ENCODE data around the gene LARGE2. TPM values are rescaled to one million over a fixed set of nuclear protein-coding genes. Genes with fewer than 3 reads are reported as not detected.

The LARGE2 gene
- total RNA-seq, 2 experiments from 2014 or later = 2.7 to 3.5 TPM

GRCh38 chr11:45942381-45942780, 19.9 kb downstream of the LARGE2 start:
- peaks cover 51% of the 10 kb centered on the region for H3K36me3 ChIP-seq (ENCODE audit: insufficient read depth, low read length)
- DNase-seq (no peak), ATAC-seq (ENCODE audit: poor library complexity) (no peak)
- no peak overlapping the region for H3K4me3 Mint-ChIP-seq
- no peaks in the 10 kb centered on the region for H3K27me3 ChIP-seq (ENCODE audit: control insufficient read depth in 1 of 2, insufficient read depth in 2 of 2, low read length in 2 of 2)
- no peaks in the 10 kb centered on the region for H3K4me1 Mint-ChIP-seq (ENCODE audit: low read depth)
- H3K36me3 Mint-ChIP-seq (ENCODE audit: low read depth) = peaks cover 76% of the 10 kb centered on the region
- intact Hi-C loops (cut with DNase I, micrococcal nuclease) = no loop called here
- CTCF ChIA-PET = interaction anchor here (1.3 kb wide), 1 partner anchor 23 kb away, joined by 3 read pairs; no protein-coding TSS in a partner anchor
- no peaks in the 10 kb centered on the region for H3K9me3 ChIP-seq (ENCODE audit: control insufficient read depth in 1 of 2, insufficient read depth in 1 of 2, low read length in 2 of 2)
- no peak overlapping the region for H3K4me3 ChIP-seq (ENCODE audit: low read length)
- no peaks in the 10 kb centered on the region for H3K27me3 Mint-ChIP-seq
- no peak for TF ChIP-seq CTCF (IDR thresholded peaks at IDR 0.05)
- no peaks in the 10 kb centered on the region for H3K9me3 Mint-ChIP-seq
- no peak overlapping the region for H3K27ac Mint-ChIP-seq
- no peaks in the 10 kb centered on the region for H3K4me1 ChIP-seq (ENCODE audit: insufficient read depth, low read length)
- POLR2A ChIA-PET = interaction anchor here (0.5 kb wide), 1 partner anchor 263 kb away, joined by 3 read pairs; no protein-coding TSS in a partner anchor
- no peak overlapping the region for H3K27ac ChIP-seq (ENCODE audit: low read depth in 1 of 2, low read length in 2 of 2)

- TF ChIP-seq CTCF (IDR thresholded peaks at IDR 0.05) = no peak
- no peak overlapping the region for H3K4me3 Mint-ChIP-seq
- ChIA-PET POLR2A (no interaction called here), CTCF (no interaction called here)
- Histone ChIP-seq H3K9me3 (ENCODE audit: control insufficient read depth in 1 of 2, insufficient read depth in 1 of 2, low read length in 2 of 2) (no peaks in the 10 kb centered on the region), H3K27me3 (ENCODE audit: control insufficient read depth in 1 of 2, insufficient read depth in 2 of 2, low read length in 2 of 2) (no peaks in the 10 kb centered on the region), H3K4me1 (ENCODE audit: insufficient read depth, low read length) (no peaks in the 10 kb centered on the region), H3K36me3 (ENCODE audit: insufficient read depth, low read length) (peaks cover 70% of the 10 kb centered on the region), H3K27ac (ENCODE audit: low read depth in 1 of 2, low read length in 2 of 2) (no peak overlapping the region), H3K4me3 (ENCODE audit: low read length) (no peak overlapping the region)
- peaks cover 93% of the 10 kb centered on the region for H3K36me3 Mint-ChIP-seq (ENCODE audit: low read depth)
- H3K27me3 Mint-ChIP-seq = no peaks in the 10 kb centered on the region
- H3K9me3 Mint-ChIP-seq = no peaks in the 10 kb centered on the region
- ATAC-seq (ENCODE audit: poor library complexity) (no peak), DNase-seq (no peak)
- no peaks in the 10 kb centered on the region for H3K4me1 Mint-ChIP-seq (ENCODE audit: low read depth)
- no peak overlapping the region for H3K27ac Mint-ChIP-seq
- intact Hi-C loops (cut with DNase I, micrococcal nuclease) = no loop called here
Observed at GRCh38 chr11:45945397-45945999, 23.0 kb downstream of the LARGE2 start.

GRCh38 chr11:45947885-45948284, 25.4 kb downstream of the LARGE2 start:
- H3K4me3 ChIP-seq (ENCODE audit: low read length) = no peak overlapping the region
- Mint-ChIP-seq H3K4me3 (no peak overlapping the region), H3K9me3 (no peaks in the 10 kb centered on the region), H3K4me1 (ENCODE audit: low read depth) (no peaks in the 10 kb centered on the region), H3K27ac (no peak overlapping the region), H3K27me3 (no peaks in the 10 kb centered on the region), H3K36me3 (ENCODE audit: low read depth) (peaks cover 98% of the 10 kb centered on the region)
- no peak for TF ChIP-seq CTCF (IDR thresholded peaks at IDR 0.05)
- no peak for DNase-seq
- no peak for ATAC-seq (ENCODE audit: poor library complexity)
- no peaks in the 10 kb centered on the region for H3K27me3 ChIP-seq (ENCODE audit: control insufficient read depth in 1 of 2, insufficient read depth in 2 of 2, low read length in 2 of 2)
- intact Hi-C loops (cut with DNase I, micrococcal nuclease) = no loop called here
- no peaks in the 10 kb centered on the region for H3K9me3 ChIP-seq (ENCODE audit: control insufficient read depth in 1 of 2, insufficient read depth in 1 of 2, low read length in 2 of 2)
- H3K36me3 ChIP-seq (ENCODE audit: insufficient read depth, low read length) = peaks cover 75% of the 10 kb centered on the region
- no peak overlapping the region for H3K27ac ChIP-seq (ENCODE audit: low read depth in 1 of 2, low read length in 2 of 2)
- POLR2A ChIA-PET = no interaction called here
- CTCF ChIA-PET = interaction anchor here (0.7 kb wide), 1 partner anchor 17 kb away, joined by 3 read pairs; no protein-coding TSS in a partner anchor
- no peaks in the 10 kb centered on the region for H3K4me1 ChIP-seq (ENCODE audit: insufficient read depth, low read length)

All from CD4-positive, alpha-beta T cell (primary cell).